GM18519 (cell line): ENCODE measurements around the gene ZNF541.
"Not testable (repeated sequence)": the region's sequence is repeated elsewhere in the genome, so short reads cannot be mapped to it uniquely, and the experiment has no call there.

Source experiments
- ATAC-seq: cut with Tn5 transposase; IDR thresholded peaks from one replicate; pipeline ENCODE4 v1.9.1; 2021; ENCODE audit warnings: mild to moderate bottlenecking, moderate library complexity; ENCODE audit not compliant: unreplicated experiment, low FRiP score

Gene ZNF541

DNA sequence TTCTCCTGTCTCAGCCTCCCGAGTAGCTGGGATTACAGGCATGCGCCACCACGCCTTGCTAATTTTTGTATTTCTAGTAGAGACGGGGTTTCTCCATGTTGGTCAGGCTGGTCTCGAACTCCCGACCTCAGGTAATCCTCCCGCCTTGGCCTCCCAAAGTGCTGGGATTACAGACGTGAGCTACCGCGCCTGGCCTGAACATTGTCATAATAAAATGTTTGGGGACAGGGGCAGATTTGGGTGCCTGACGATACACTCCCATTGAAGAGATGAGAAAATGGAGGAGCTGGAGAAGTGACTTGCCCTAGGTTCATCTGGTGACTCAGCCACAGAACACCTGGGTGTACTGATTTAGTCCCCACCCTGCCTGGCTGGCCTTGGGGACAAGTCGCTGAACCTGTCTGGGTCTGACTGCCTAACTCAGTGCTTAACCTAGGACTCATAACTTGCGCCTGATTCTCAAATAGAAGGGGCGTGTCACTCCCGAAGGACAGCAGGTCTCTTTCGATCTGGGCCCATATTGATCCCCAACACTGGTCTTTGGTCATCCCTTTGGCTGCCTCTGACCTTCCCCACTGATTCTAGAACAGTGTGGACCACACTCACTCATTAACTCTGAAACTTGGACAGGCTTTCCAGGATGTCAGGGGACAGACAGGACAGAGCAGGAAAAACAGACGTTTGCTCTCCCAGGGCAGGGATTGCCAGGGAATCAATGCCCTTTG is 28.4 kb upstream of the ZNF541 start:
- ATAC-seq, result no peak

DNA sequence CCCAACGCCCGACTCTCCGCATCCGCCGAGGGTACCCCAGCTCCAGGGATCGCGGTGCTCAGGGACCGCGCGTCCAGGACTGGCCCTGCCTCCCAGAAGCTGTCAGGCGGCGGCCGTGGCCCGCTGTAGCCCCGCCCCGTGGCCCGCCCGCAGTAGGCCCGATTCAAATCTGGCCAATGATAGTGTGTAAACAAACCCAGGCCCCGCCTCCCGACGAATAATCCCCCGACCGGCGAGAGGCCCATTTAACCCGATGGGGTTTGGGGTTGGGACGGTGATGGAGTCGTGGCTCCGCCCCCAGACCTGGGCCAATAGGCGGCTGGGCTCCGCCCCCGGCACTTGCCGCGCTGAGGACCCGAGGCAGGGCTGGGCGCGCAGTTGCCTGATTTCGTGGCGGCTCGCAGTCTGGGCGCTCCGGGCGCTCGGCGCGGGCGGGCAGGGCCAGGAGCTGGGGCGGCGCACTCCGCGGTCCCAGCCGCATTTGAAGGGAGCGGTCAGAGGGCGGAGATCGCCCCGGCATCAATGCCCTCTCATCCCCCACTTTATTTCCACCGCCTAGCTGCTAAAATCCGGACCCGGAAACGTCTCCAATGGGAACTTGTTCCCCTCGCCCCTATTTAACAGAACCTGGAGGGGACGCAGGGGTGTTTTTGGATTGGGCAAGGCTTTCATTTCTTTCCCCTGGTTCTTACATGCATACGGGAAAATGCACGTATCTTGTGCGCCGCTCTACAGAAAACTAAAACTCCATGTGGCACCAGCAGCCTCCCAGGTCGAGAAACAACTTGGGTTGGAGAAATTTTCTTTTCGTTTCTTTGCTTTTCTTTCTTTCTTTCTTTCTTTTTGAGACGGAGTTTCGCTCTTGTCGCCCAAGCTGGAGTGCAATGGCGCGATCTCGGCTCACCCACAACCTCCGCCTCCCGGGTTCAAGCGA is 27.6 kb upstream of the ZNF541 start:
- peak; percentile 83 for ATAC-seq

DNA sequence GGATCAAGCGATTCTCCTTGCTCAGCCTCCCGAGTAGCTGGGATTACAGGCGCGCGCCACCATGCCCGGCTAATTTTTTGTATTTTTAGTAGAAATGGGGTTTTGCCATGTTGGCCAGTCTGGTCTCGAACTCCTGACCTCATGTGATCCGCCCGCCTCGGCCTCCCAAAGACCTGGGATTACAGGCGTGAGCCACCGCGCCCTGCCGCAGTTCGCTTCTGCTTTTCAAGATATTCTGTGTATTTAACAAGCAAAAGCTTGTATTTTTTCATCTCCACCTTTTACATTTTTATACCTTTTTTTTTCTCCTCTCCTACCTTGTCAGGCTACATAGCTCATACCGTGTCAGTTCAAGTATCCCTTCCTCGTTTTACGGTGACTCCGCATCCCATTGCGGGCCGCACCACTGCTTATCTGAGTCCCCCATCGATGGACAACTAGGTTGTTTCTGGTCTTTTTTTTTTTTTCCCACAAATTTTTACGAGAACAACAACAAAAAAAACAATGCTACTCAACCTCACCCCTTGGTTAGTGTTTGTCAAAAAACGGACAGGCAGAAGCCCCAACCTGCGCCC is 26.8 kb upstream of the ZNF541 start:
- ATAC-seq, result not testable (repeated sequence)

DNA sequence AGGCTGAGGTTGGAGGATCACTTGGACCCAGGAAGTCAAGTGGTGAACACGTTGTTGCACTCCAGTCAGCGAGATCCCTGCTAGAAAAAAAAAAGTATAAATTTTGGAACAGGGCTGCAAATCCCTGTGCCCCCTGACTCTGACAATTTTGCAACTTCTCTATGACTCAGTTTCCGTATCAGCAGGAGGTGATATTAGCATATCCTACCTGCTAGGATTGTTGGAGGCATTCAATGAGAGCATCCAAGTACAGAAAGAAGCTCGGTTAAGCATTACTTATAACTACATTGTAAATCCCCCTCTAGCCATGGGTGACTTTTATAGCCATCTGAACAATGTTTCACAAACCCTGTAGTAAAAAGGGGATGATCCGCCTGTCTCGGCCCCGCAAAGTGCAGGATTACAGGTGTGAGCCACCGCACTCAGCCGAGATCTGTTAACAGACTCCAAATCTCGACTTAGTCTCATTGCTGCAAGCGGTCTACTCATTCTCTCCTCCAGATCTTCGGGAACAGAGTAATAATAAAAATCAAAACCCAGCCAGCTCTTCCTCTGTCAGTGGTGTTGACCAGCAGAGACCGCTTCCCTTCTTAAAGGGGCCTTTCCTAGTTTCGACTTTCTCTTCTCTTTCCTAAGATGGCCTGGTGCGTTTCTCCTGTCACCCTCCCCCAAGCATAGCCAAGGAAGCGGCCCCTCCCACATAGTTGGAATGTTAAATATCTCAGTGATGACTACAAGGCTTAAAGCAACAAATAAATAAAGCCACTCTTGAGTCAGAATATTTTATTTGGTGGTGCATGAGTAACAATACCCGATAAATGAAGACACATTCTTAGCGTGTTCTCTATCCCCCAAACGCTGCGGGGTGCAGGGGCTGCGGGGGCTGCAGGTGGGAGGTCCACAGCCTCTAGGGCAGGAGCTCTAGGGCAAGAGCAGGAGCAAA is 25.7 kb upstream of the ZNF541 start:
- ATAC-seq, result no peak

DNA sequence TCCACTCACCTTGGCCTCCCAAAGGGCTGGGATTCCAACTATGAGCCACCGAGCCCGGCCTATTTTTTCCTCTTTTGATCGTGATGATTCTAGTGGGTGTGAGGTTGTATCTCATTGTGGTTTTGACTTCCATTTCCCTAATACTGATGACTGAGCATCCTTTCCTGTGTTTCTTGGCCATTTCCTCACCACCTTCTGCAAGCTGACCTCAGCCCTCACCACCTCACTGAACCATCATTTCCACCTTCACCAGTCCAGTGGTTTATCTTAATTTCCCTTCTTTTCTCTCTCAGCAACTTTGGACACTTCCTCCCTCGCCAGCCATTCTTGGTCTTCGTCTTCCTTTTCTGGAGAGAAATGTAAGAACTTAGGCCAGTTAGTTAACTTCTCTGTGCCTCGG is 23.0 kb upstream of the ZNF541 start:
- no peak for ATAC-seq

DNA sequence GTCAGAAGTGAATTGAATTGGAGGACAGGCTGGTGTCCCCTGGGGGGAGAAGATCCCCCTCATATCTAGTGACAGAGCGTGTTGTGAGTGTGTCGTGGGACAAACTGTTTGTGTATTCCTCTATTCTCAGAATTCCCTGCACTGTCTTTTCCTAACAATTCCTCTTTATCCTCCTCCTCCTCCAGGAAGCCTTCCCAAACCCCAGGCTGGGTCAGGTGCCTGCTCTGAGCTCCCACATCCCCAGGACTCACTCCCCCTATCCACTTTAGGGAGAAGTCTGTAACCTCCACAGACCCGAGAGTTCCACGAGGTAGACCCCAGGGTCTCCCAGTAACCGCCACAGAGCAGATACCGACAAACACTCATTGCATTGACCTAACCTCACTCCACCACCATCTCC is 20.9 kb upstream of the ZNF541 start:
- ATAC-seq, result no peak

DNA sequence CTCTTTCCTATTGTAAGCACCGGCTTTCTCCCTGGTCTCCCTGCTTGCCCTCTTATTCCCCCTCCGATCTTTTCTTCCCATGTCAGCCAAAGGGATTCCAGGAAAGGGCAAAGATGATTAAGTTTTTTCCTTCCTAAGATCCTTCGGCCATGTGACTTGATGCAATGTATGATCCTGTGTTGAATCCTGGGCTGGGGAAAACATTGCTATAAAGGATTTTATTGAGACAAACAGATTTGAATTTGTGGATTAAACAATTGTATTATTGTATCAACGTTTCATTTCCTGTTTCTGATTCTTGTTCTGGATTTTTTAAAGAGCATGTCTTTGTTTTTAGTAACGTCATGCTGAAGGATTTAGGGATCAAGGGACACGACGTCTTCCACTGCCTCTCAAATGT is 16.9 kb upstream of the ZNF541 start:
- ATAC-seq, result no peak

DNA sequence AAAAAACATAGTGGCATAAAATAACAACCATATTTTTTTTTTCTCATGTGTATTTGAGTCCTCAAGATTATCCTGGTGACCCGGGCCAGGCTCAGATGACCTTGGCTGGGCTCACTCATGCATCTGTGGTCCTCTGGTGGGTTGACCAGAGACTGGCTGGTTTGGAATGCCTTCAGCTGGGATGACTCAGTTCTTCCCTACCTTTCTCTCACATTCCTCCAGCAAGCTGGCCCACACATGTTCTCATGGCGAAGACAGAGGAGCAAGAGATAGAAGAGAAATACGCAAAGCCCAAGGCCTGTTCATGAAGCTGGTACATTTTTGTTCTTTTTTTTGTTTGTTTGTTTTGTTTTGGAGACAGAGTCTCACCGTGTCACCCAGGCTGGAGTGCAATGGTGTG is 14.3 kb upstream of the ZNF541 start:
- no peak for ATAC-seq

DNA sequence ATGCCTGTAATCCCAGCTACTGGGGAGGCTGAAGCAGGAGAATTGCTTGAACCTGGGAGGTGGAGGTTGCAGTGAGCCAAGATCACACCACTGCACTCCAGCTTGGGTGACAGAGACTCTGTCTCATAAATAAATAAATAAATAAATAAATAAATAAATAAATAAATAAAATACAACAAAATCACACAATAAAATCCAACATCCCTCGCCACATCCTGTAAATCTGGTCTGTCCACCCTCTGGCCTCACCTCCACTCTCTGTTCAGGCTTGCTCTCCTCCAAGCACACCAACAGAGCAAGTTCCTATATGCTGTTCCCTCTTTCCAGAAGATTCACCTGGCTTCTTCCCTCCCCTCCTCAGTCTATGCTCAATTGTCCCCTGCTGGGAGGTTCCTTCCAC is 10.2 kb upstream of the ZNF541 start:
- not testable (repeated sequence) for ATAC-seq

DNA sequence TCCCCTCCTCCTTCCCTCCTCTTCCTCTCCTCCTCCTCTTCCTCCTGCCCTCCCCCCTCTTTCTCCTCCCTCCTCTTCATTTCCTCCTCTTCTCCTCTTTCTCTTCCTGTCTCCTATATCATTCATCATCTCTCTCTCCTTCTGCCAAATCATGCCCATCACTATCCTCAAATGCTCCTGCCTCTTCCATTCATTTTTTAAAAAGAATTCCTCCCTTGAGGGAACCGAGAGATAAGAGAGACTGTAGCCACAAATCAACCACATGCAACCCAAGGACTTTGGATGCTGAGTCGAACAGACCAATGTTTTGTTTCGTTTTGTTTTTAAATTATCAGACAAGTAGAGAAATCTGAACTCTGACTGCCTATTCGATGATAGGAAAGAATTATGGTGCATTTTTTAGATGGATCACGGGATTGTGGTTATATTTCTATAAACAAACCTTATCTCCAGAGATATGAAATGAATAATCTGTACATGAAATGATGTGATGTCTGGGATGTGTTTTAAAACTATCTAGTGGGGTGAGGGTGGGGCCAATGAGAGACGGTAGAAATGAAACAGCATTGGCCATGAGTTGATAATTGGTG is 9.5 kb upstream of the ZNF541 start:
- ATAC-seq, result no peak

DNA sequence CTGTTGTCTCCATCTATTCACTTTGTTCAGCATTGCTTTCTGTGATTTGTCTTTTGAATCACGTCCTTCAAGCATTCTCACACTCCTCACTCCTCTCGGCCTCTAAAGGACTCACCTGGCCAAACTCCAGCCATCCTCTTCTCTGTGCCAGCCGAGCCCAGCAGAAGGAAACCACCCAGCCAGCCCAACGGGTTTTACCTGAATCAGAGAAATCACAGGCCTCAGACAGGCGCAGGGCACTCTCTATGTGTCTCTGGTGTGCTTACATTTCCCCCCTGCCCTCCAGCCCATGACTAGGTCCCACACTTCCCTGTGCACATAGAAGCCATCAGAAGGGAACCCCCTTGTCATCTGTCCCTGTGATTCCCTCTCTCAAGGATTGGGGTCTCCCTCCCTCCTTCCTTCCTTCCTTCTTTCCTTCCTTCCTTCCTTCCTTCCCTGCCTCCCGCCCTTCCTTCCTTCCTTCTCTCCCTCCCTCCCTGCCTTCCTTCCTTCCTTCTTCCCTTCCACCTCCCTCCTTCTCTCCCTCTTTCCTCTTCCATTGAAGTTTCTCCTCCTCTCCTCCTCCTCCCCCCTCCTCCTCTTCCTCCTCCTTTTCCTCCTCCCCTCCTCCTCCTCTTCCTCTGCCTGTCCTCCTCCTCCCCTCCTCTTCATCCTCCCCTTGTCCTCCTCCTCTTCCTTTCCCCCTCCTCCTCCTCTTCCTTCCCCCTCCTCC is 8.8 kb upstream of the ZNF541 start:
- no peak for ATAC-seq

DNA sequence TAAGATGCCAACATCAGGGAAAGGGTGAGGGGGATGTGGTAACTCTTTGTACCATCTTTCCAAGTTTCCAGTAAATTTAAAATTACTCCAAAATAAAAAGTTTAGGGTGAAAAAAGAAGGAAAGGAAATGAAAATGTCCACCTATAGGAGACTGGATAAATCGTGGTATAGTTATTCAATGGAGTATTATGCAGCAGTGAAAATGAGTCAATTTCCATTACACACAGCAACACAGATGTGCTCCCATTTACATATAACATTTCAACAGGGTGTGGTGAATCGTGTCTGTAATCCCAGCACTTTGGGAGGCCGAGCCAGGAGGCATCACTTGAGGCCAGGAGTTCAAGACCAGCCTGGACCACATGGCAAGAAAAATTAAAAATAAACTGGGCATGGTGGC is 7.4 kb upstream of the ZNF541 start:
- ATAC-seq, result no peak

DNA sequence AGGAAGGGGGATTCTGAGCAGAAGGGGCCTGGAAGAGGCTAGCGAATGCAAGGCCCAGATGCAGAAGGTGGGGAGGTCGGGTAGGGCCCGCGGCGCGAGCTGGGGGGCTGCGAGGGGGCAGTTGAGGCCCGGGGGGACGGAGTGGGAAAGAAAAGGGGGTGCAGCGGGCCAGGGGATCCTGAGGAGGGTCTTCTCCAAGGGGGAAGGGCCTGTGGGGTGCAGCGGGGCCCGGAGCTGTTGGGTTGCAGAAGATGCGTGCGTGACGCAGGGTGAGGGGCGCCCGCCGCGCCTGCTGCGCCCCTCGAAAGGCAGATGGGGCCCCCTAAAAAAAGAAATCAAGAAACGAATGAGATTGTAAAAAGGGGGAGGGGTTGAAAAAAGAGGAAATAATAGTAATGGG is 313 bp downstream of the ZNF541 start:
- no peak for ATAC-seq

DNA sequence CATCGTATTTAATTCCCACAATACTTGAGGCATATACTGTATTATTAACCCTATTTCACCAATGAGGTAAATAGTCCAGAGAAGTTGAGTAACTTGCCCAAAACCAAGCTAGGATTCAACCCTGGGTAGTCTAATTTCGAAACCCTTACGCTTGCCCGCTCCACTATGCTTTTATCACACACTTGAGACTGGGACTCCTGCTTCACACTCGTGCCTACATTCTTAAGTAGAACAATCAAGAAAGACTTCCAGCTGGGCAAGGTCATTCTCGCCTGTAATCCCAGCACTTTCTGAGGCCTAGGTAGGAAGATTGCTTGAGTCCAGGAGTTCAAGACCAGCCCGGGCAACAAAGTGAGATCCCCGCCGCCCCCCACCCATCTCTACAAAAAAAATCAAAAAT is 3.6 kb downstream of the ZNF541 start:
- ATAC-seq, result no peak

DNA sequence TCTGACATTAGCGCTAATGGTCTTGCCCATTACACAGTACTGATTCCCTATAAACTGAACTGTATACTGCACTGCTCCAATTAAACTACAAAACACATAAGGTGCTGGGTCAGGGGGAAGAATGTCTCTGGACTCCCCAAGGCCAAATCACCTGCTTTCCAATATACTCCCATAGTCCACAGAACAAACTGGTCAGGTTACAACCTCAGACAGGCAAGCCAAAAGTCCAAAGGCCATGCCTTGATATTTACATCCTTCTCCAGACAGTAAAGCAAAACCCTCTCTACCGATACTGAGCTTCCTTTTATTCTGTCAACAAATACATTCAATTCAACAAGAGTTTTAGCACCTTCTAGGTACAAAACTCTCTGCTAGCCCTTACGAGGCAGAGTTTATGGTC is 8.9 kb downstream of the ZNF541 start:
- no peak for ATAC-seq

DNA sequence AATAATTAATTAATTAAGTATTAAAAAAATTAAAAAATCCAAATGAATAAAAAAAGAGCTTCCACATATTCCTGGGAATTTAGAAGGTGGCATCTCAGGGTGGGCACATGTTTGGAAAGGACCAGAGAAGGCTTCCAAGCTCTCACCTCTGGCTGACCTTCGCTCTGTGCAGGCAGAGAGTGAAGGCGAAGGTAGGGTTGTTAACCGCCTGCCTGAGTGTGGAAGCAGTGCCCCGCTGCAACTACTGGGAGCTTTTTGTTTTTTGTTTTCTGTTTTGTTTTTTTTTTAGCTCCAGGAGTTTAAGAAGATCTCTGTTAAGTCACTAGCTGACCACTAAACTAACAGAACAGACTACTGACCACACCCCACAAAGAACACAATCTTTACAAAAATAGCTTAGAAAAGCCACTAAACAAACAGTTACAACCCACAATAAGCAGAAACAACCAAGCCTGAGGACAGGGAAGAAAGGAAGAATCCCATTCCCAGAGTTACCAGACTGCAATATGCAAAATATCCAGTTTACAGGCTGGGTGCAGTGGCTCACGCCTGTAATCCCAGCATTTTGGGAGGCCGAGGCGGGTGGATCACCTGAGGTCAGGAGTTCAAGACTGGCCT is 11.4 kb downstream of the ZNF541 start:
- no peak for ATAC-seq

DNA sequence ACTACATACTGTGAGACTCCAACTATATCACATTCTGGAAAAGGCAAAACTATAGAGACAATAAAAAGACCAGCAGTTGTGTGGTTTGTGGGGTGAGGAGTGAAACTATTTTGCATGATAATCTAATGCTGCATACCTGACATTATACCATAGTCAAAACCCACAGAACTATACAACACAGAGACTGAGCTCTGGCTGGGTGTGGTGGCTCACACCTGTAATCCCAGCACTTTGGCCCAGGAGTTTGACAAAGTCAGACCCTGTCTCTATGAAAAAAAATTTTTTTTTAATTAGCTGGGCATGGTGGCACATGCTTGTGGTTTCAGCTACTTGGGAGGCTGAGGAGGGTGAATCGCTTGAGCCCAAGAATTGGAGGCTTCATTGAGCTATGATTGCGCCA is 11.9 kb downstream of the ZNF541 start:
- ATAC-seq, result no peak

DNA sequence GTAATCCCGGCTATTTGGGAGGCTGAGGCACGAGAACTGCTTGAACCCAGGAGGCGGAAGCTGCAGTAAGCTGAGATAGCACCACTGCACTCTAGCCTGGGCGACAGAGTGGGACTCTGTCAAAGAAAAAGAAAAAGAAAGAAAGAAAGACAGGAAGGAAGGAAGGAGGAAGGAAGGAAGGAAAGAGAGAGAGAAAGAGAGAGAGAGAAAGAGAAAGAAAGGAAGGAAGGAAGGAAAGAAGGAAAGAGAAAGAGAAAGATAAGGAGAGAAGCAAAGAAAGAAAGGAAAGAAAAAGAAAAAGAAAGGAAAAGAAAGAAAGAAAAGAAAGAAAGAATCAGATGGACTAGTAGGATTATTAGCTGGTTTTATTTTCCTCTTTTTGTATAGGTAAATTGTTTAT is 22.8 kb downstream of the ZNF541 start:
- no peak for ATAC-seq

DNA sequence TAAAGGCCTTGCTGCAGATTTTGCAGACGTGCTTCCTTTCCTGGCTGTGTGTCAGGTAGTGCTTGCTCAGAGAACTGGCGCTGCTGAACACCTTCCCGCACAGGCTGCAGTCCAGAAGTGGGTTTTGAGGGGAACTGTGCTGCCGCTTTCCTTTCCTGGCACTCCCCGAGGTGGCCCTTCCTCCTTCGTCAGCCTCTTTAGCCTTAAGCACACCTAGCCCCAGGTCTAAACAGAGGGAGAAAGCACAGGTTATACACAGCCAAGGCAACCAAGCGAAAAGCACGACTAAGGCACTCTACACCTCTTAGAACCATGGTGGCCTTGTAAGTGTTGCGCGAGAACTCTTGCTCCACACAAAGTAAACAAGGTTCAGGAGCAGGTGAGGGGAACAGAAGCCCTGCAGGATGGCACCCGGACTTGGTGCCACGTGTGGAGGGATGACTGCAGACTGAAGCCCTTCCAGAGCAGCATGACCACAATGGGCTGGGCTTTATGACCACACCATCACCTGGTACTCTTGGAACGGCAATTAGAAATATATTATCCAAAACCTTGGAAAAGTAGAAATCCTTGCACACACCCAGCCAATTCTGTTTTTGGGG is 23.6 kb downstream of the ZNF541 start:
- no peak for ATAC-seq
